H1 (cell line): Measurements from ENCODE around the gene SLC1A2. TPM values are rescaled to one million over a fixed set of nuclear protein-coding genes. Genes with fewer than 3 reads are reported as not detected.

Source experiments
- BACH1 ChIP-seq: IDR thresholded peaks from 2 replicates; pipeline ENCODE4 v1.6.1; 2012; ENCODE audit warnings: low read length, improper control_type of control experiment
- FOSL1 ChIP-seq: IDR thresholded peaks from 2 replicates; pipeline ENCODE4 v1.6.1; 2011; ENCODE audit warnings: mild to moderate bottlenecking, low read depth, low read length, moderate library complexity; ENCODE audit not compliant: insufficient read depth
- HDAC2 ChIP-seq, 2 experiments: fragments of 300-600 bp in 1 of 2; sonication (generic) in 1 of 2; IDR thresholded peaks; 2 replicates each; pipeline ENCODE4 v1.6.1; 2011 to 2012; ENCODE audit warnings: low read depth in 2 of 2, low read length in 2 of 2, mild to moderate bottlenecking in 2 of 2, moderate library complexity in 2 of 2, borderline replicate concordance in 1 of 2, inconsistent platforms in 1 of 2
- MAFK ChIP-seq: IDR thresholded peaks from 2 replicates; pipeline ENCODE4 v1.6.1; 2012; ENCODE audit warnings: low read depth, mild to moderate bottlenecking, improper control_type of control experiment, low read length
- RAD21 ChIP-seq, 2 experiments: IDR thresholded peaks in 1 of 2; conservative IDR thresholded peaks in 1 of 2; 2 replicates each; pipeline ENCODE4 v1.6.1; 2011; ENCODE audit warnings: low read depth in 2 of 2, low read length in 2 of 2, improper control_type of control experiment in 1 of 2, inconsistent platforms in 1 of 2, mild to moderate bottlenecking in 1 of 2, moderate library complexity in 1 of 2
- polyA plus RNA-seq, 7 experiments: library from polyadenylated mRNA; depleted of rRNA in 3 of 7; stranded (reverse) in 5 of 7; unstranded in 2 of 7; fragments of >200 nt in 5 of 7; fragments of 200-250 nt in 2 of 7; gene quantifications; 1 replicate in 5 of 7; 2 replicates in 1 of 7; 4 replicates in 1 of 7; pipeline versions ENCODE4 v1.2.1 to v1.2.3, GENCODE V29; 2011 to 2013; ENCODE audit warnings: missing spikeins in 2 of 7, mixed read lengths in 2 of 7
- total RNA-seq: library from RNA; stranded (reverse); fragmentation: NEBNext Ultra II Directional; extraction: Animal tissue kit (Norgen Biotek cat#: 25700); gene quantifications from 2 replicates; pipeline ENCODE4 v1.2.1, GENCODE V29; 2021

The SLC1A2 gene
- total and polyA plus RNA-seq, 2 of the 8 experiments (the other 6 are each of a cell fraction or from before 2014, with no cell fraction given): 0.57 to 1.2 TPM

GRCh38 chr11:35305670-35306382 is 113.5 kb downstream of the SLC1A2 start (continued):
- TF ChIP-seq RAD21 (IDR thresholded peaks at IDR 0.05 in 1 of 2, conservative IDR thresholded peaks at IDR 0.05 in 1 of 2; ENCODE audit: low read depth in 2 of 2, low read length in 2 of 2) (peak; percentile 79 to 84), BACH1 (0 out of 2 replicates have a peak, but pooled peaks have one; percentile 39), MAFK (peak; percentile 98), HDAC2 (IDR thresholded peaks at IDR 0.05; ENCODE audit: borderline replicate concordance in 1 of 2, low read depth in 2 of 2, low read length in 2 of 2) (no peak), FOSL1 (no peak)
